Trophoblast cell (in vitro differentiated cells and primary cell): Measurements from ENCODE around the gene TMA7B.

ENCODE experiments used
- DNase-seq, 2 donors: peaks; one replicate each; pipeline ENCODE4 v3.0.0-alpha.2; 2016
- H2AFZ ChIP-seq: 2 replicates; pipeline ENCODE4 v1.6.1; 2013; ENCODE audit warnings: low read length, moderate library complexity, mild to moderate bottlenecking; ENCODE audit not compliant: insufficient read depth, poor library complexity
- H2AK5ac ChIP-seq: 2 replicates; pipeline ENCODE4 v1.6.1; 2013; ENCODE audit warnings: mild to moderate bottlenecking, low read length
- H2BK120ac ChIP-seq: 2 replicates; pipeline ENCODE4 v1.6.1; 2013; ENCODE audit warnings: low read length, mild to moderate bottlenecking, moderate library complexity; ENCODE audit not compliant: insufficient read depth, poor library complexity
- H2BK12ac ChIP-seq: 2 replicates; pipeline ENCODE4 v1.6.1; 2013; ENCODE audit warnings: mild to moderate bottlenecking, low read length, moderate library complexity
- H2BK5ac ChIP-seq: 2 replicates; pipeline ENCODE4 v1.6.1; 2013; ENCODE audit warnings: low read length, low read depth, moderate library complexity, mild to moderate bottlenecking; ENCODE audit not compliant: poor library complexity
- H3K14ac ChIP-seq: 2 replicates; pipeline ENCODE4 v1.6.1; 2013; ENCODE audit warnings: mild to moderate bottlenecking, low read length
- H3K18ac ChIP-seq: 2 replicates; pipeline ENCODE4 v1.6.1; 2013; ENCODE audit warnings: mild to moderate bottlenecking, low read length
- H3K23ac ChIP-seq: 2 replicates; pipeline ENCODE4 v1.6.1; 2013; ENCODE audit warnings: low read length
- H3K27ac ChIP-seq: 2 replicates; pipeline ENCODE4 v1.5.1; 2013; ENCODE audit warnings: low read depth, mild to moderate bottlenecking, inconsistent platforms, low read length, moderate library complexity
- H3K27me3 ChIP-seq: 2 replicates; pipeline ENCODE4 v1.6.1; 2013; ENCODE audit warnings: inconsistent platforms, mild to moderate bottlenecking, low read length, moderate library complexity; ENCODE audit not compliant: insufficient read depth
- H3K36me3 ChIP-seq, 2 experiments: 1 replicate in 1 of 2; 2 replicates in 1 of 2; pipeline ENCODE4 v1.6.1; 2013; ENCODE audit warnings: low read length in 2 of 2, mild to moderate bottlenecking in 2 of 2, moderate library complexity in 1 of 2; ENCODE audit not compliant: insufficient read depth in 2 of 2, control insufficient read depth in 1 of 2
- H3K4ac ChIP-seq: 2 replicates; pipeline ENCODE4 v1.6.1; 2013; ENCODE audit warnings: low read depth, mild to moderate bottlenecking, low read length, moderate library complexity
- H3K4me1 ChIP-seq, 2 experiments: 1 replicate in 1 of 2; 2 replicates in 1 of 2; pipeline ENCODE4 v1.6.1; 2013; ENCODE audit warnings: low read length in 2 of 2, mild to moderate bottlenecking in 2 of 2, moderate library complexity in 1 of 2; ENCODE audit not compliant: insufficient read depth in 2 of 2, control insufficient read depth in 1 of 2
- H3K4me2 ChIP-seq: 2 replicates; pipeline ENCODE4 v1.6.1; 2013; ENCODE audit warnings: inconsistent platforms, mild to moderate bottlenecking, low read length, moderate library complexity
- H3K4me3 ChIP-seq: 2 replicates; pipeline ENCODE4 v1.5.1; 2013; ENCODE audit warnings: mild to moderate bottlenecking, low read depth, low read length, inconsistent platforms
- H3K79me1 ChIP-seq: one replicate; pipeline ENCODE4 v1.6.1; 2013; ENCODE audit warnings: low read length
- H3K79me2 ChIP-seq: 2 replicates; pipeline ENCODE4 v1.6.1; 2013; ENCODE audit warnings: low read length, mild to moderate bottlenecking; ENCODE audit not compliant: control insufficient read depth, insufficient read depth, poor library complexity
- H3K9ac ChIP-seq: 2 replicates; pipeline ENCODE4 v1.6.1; 2013; ENCODE audit warnings: mild to moderate bottlenecking, low read length
- H3K9me3 ChIP-seq: 2 replicates; pipeline ENCODE4 v1.6.1; 2013; ENCODE audit warnings: low read depth, mild to moderate bottlenecking, control low read depth, inconsistent platforms, low read length; ENCODE audit not compliant: insufficient read depth
- H4K12ac ChIP-seq: 2 replicates; pipeline ENCODE4 v1.6.1; 2013; ENCODE audit warnings: low read depth, mild to moderate bottlenecking, low read length, moderate library complexity
- H4K8ac ChIP-seq: 2 replicates; pipeline ENCODE4 v1.6.1; 2013; ENCODE audit warnings: low read depth, mild to moderate bottlenecking, low read length, moderate library complexity
- H4K91ac ChIP-seq: one replicate; pipeline ENCODE4 v1.6.1; 2013; ENCODE audit warnings: low read depth, mild to moderate bottlenecking, low read length, moderate library complexity
- WGBS: extraction: QIAGEN DNeasy Blood & Tissue Kit; methylation state at CpG from one replicate; pipeline ENCODE4 v1.1.7; 2013; ENCODE audit warnings: missing lambda C conversion rate; ENCODE audit not compliant: insufficient read length, insufficient coverage; ENCODE audit errors: extremely low coverage; 5-methylcytosine and 5-hydroxymethylcytosine counted together

Gene TMA7B

DNA sequence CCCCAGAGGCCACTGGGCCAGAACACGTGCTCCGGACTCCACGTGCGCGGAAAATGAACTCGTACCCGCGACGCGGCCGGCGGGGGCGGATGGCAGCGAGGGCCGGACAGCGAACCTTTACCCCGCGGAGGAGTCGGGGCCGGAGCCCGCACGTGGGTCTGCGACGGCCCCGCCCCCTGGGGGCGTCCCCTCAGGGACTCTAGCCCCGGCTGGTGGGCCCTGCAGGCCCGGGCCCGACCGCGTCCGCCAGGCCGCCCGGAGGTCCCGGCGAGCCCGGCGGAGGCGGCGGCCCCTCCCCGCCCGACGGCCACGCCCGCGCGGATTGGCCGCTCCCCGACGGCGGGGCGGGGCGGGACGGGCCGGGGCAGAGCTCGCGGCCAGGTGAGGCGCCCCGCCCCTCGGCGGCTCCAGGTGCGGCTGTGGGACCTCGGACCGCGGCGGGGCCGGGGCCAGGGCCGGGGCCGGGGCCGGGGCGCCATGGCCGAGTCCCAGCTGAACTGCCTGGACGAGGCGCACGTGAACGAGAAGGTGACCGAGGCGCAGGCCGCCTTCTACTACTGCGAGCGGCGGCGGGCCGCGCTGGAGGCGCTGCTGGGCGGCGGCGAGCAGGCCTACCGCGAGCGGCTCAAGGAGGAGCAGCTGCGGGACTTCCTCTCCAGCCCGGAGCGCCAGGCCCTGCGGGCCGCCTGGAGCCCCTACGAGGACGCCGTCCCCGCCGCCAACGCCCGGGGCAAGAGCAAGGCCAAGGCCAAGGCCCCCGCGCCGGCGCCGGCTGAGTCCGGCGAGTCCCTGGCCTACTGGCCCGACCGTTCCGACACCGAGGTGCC lies 34.6 kb downstream of the TMA7B start, which contains the start of gene FAM83F:
Gene FAM83F (plus strand): TSS at position 389 of the 827 bp plus-strand sequence. CDS start 89 bp downstream, at position 478.
- no peaks in the 10 kb centered on the region for H3K79me2 ChIP-seq
- H3K36me3 ChIP-seq: no peaks in the 10 kb centered on the region
- no peak within 1 kb of the TSS for H4K12ac ChIP-seq
- no peak within 1 kb of the TSS for H3K23ac ChIP-seq
- peak within 1 kb of the TSS; percentile 11 for H3K4me3 ChIP-seq
- no peak within 1 kb of the TSS for H2BK12ac ChIP-seq
- H2BK120ac ChIP-seq: no peak within 1 kb of the TSS
- H3K14ac ChIP-seq: no peak within 1 kb of the TSS
- H3K4me1 ChIP-seq: peaks cover 32 to 35% of the 10 kb centered on the region in 2 experiments
- peak within 1 kb of the TSS; percentile 32 for H4K8ac ChIP-seq
- peak within 1 kb of the TSS; percentile 34 for H4K91ac ChIP-seq
- peaks cover 7% of the 10 kb centered on the region for H3K27me3 ChIP-seq
- no peak within 1 kb of the TSS for H3K9ac ChIP-seq
- H2BK5ac ChIP-seq: no peak within 1 kb of the TSS
- H3K4ac ChIP-seq: no peak within 1 kb of the TSS
- WGBS: no CpG with 5 or more reads among the region's 115 CpGs
- no peak within 1 kb of the TSS for H3K27ac ChIP-seq
- H3K79me1 ChIP-seq: peaks cover 5% of the 10 kb centered on the region
- peak within 1 kb of the TSS; percentile 26 for H3K18ac ChIP-seq
- H2AFZ ChIP-seq: peak within 1 kb of the TSS; percentile 76
- H3K9me3 ChIP-seq: peaks cover 3% of the 10 kb centered on the region
- H3K4me2 ChIP-seq: peak within 1 kb of the TSS; percentile 59
- DNase-seq: peak; percentile 24 to 40
- no peak within 1 kb of the TSS for H2AK5ac ChIP-seq

DNA sequence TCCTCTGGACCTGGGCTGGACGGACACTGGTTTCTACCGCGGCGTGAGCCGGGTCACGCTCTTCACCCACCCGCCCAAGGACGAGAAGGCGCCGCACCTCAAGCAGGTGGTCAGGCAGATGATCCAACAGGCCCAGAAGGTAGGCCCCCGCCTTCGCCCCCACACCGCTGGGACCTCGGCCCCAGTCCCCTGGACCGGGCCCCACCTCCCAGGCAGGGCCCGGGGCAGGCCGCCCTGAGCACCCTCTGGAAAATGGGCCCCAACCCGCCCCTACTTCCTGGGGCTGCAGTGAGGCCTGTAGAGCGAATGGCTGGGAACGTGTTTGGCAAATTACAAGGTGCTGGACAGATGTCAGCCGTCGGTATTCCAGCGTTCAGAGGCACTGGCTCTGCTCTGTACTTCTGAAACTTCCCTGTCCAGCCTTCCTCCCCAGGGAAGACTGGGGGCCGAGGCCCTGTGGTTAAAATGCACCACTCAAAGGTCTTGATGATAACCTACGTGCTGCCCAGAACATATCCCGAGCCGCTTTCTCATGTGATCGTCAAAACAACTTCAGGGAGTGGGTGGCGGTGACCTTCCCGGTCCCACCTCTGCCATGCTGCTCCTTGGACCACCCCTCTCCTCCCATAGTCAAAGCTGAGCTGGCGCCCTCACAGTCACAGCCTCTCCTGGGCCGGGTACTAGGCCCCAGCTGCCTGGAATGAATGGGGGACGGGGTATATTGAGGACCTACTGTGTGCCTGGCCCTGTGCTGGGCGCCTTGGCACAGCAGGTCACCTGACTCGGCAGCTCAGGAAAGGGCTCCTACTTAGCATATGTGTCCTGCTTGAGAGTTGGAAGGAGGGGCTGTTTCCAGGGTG lies 35.4 kb downstream of the TMA7B start:
- Histone ChIP-seq H2AFZ (peak overlapping the region; percentile 76), H2BK120ac (no peak overlapping the region), H2AK5ac (no peak overlapping the region), H3K36me3 (no peaks in the 10 kb centered on the region), H2BK5ac (no peak overlapping the region), H3K4me3 (peak overlapping the region; percentile 11), H3K23ac (no peak overlapping the region), H3K27me3 (peaks cover 7% of the 10 kb centered on the region), H4K12ac (no peak overlapping the region), H3K4ac (no peak overlapping the region), H3K79me1 (peaks cover 5% of the 10 kb centered on the region), H3K79me2 (no peaks in the 10 kb centered on the region), H4K91ac (no peak overlapping the region), H3K18ac (no peak overlapping the region), H3K14ac (no peak overlapping the region), H3K4me1 (peaks cover 34 to 36% of the 10 kb centered on the region in 2 experiments), H3K4me2 (peak overlapping the region; percentile 59), H4K8ac (peak overlapping the region; percentile 32), H2BK12ac (no peak overlapping the region), H3K9ac (no peak overlapping the region), H3K9me3 (peaks cover 3% of the 10 kb centered on the region), H3K27ac (no peak overlapping the region)
- no peak for DNase-seq
- WGBS: no CpG with 5 or more reads among the region's 35 CpGs

DNA sequence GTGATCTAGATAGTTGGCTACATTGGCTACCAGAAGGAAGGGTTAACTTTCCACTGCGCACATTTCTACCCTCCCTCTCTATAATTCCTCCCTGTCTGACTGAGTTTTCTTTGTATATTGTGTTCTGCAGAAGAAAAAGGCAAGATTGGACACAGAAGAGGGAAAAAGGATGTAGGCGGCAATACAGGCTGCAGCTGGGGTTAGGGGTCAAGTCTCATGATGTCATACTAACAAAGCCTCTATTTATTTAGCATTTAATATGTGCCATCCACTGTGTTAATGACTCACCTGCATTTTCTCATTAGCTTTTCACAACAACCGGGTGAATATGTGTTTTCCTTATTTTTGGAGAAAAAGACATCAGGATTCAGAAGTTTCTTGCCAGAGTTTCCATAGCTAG lies 36.5 kb downstream of the TMA7B start:
- Histone ChIP-seq H3K14ac (no peak overlapping the region), H2BK5ac (no peak overlapping the region), H3K4me3 (no peak overlapping the region), H4K12ac (no peak overlapping the region), H3K9me3 (peaks cover 3% of the 10 kb centered on the region), H3K79me2 (no peaks in the 10 kb centered on the region), H3K9ac (no peak overlapping the region), H4K8ac (no peak overlapping the region), H3K4me2 (no peak overlapping the region), H2AK5ac (no peak overlapping the region), H3K27ac (no peak overlapping the region), H3K18ac (no peak overlapping the region), H3K36me3 (no peaks in the 10 kb centered on the region), H3K79me1 (peaks cover 5% of the 10 kb centered on the region), H3K4ac (no peak overlapping the region), H4K91ac (no peak overlapping the region), H3K23ac (no peak overlapping the region), H2BK12ac (no peak overlapping the region), H3K4me1 (peaks cover 34 to 37% of the 10 kb centered on the region in 2 experiments), H3K27me3 (peaks cover 7% of the 10 kb centered on the region), H2AFZ (no peak overlapping the region), H2BK120ac (no peak overlapping the region)
- no CpG with 5 or more reads among the region's 3 CpGs for WGBS
- DNase-seq: no peak

DNA sequence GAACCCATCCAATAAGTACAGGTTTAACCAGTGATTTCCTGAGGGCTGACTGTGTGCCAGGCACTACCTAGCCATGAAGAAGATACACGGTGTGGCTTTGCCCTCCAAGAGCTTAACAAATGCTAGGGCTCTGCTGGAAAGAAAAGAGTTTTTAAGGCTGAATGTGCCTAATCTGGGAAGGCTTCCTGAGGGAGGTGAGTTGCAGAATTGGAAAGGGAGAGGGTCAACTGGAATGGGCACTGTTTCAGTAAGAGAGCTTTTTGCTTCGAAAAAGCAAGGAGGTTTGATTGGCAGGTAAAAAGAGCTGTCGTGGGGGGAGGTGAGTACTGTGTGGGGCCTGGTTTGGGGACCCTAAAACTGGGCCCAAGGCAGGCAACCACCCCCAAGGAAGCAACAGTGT lies 37.2 kb downstream of the TMA7B start:
- H3K4me3 ChIP-seq: no peak overlapping the region
- H3K4me2 ChIP-seq: peak overlapping the region; percentile 41
- no peak overlapping the region for H4K12ac ChIP-seq
- H3K79me1 ChIP-seq: peaks cover 5% of the 10 kb centered on the region
- H2AFZ ChIP-seq: no peak overlapping the region
- H2AK5ac ChIP-seq: no peak overlapping the region
- no peak overlapping the region for H3K18ac ChIP-seq
- H2BK120ac ChIP-seq: no peak overlapping the region
- H3K36me3 ChIP-seq: no peaks in the 10 kb centered on the region
- no peak overlapping the region for H3K23ac ChIP-seq
- no peak overlapping the region for H3K14ac ChIP-seq
- no peak overlapping the region for H2BK5ac ChIP-seq
- no CpG with 5 or more reads among the region's 3 CpGs for WGBS
- no peaks in the 10 kb centered on the region for H3K79me2 ChIP-seq
- DNase-seq: no peak
- peak overlapping the region; percentile 0 for H2BK12ac ChIP-seq
- H3K27ac ChIP-seq: no peak overlapping the region
- peaks cover 3% of the 10 kb centered on the region for H3K9me3 ChIP-seq
- peaks cover 35 to 44% of the 10 kb centered on the region in 2 experiments for H3K4me1 ChIP-seq
- no peak overlapping the region for H3K4ac ChIP-seq
- peaks cover 7% of the 10 kb centered on the region for H3K27me3 ChIP-seq
- peak overlapping the region; percentile 25 for H4K91ac ChIP-seq
- no peak overlapping the region for H3K9ac ChIP-seq
- no peak overlapping the region for H4K8ac ChIP-seq
